Activated naive CD4-positive, alpha-beta T cell treated with anti-CD3 and anti-CD28 coated beads, Interleukin-2, amount 10 ng/mL, durations not matched to agents 7 days and 5 days (primary cell): ENCODE results near the gene UST.

ENCODE experiments used
- CTCF ChIA-PET: fragments of 350-600 bp; sonication (Branson Sonifier 250); formaldehyde crosslinking; loops from one replicate; lab custom pipeline; 2021; ENCODE audit warnings: antibody characterized with exemption; lab: Charles Lee
- DNase-seq: peaks from one replicate; pipeline ENCODE4 v3.0.0-alpha.2; 2020
- H3K27ac Mint-ChIP-seq: one replicate; pipeline ENCODE4 v1.8.0; 2021; ENCODE audit warnings: mild to moderate bottlenecking, moderate library complexity, mixed read lengths
- H3K27me3 Mint-ChIP-seq: one replicate; pipeline ENCODE4 v1.8.0; 2021; ENCODE audit warnings: mild to moderate bottlenecking, mixed read lengths
- H3K36me3 Mint-ChIP-seq: one replicate; pipeline ENCODE4 v1.8.0; 2021; ENCODE audit warnings: mixed read lengths
- H3K4me1 Mint-ChIP-seq: one replicate; pipeline ENCODE4 v1.8.0; 2021; ENCODE audit warnings: mixed read lengths
- H3K4me3 Mint-ChIP-seq: one replicate; pipeline ENCODE4 v1.8.0; 2021; ENCODE audit warnings: mild to moderate bottlenecking, moderate library complexity, mixed read lengths
- H3K9me3 Mint-ChIP-seq: one replicate; pipeline ENCODE4 v1.8.0; 2021; ENCODE audit warnings: mixed read lengths

UST gene

GRCh38 chr6:148932731-148933130, 185.9 kb downstream of the UST start:
- H3K27ac Mint-ChIP-seq, result no peak overlapping the region
- H3K36me3 Mint-ChIP-seq, result no peaks in the 10 kb centered on the region
- DNase-seq, result no peak
- no peaks in the 10 kb centered on the region for H3K9me3 Mint-ChIP-seq
- peaks cover 17% of the 10 kb centered on the region for H3K27me3 Mint-ChIP-seq
- no peak overlapping the region for H3K4me3 Mint-ChIP-seq
- CTCF ChIA-PET, result no interaction called here
- H3K4me1 Mint-ChIP-seq, result no peaks in the 10 kb centered on the region

GRCh38 chr6:148934539-148934938, 187.7 kb downstream of the UST start:
- Mint-ChIP-seq H3K4me1 (no peaks in the 10 kb centered on the region), H3K27me3 (peaks cover 9% of the 10 kb centered on the region), H3K4me3 (no peak overlapping the region), H3K9me3 (no peaks in the 10 kb centered on the region), H3K27ac (no peak overlapping the region), H3K36me3 (no peaks in the 10 kb centered on the region)
- no peak for DNase-seq
- CTCF ChIA-PET, result no interaction called here

DNA sequence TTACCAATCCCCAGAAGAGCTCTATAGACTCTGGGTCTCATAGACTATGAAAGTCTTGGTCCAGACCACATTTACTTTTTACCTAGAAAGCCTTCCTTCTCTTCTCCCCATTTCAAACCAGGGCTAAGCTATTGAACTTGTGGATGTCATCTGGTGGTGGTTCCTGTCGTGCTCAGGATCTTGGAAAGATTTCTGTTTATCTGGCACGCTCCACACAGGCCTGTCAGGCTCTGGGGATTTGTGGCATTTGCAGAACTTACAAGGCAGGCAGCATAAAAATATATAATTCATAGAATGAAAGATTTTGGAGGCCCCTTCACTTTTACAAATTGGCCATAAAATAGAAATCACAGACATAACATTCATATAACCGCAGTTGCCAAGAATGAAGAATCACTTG, 188.1 kb downstream of the UST start:
- no peak overlapping the region for H3K4me3 Mint-ChIP-seq
- DNase-seq, result no peak
- CTCF ChIA-PET, result no interaction called here
- no peaks in the 10 kb centered on the region for H3K36me3 Mint-ChIP-seq
- H3K4me1 Mint-ChIP-seq, result no peaks in the 10 kb centered on the region
- no peak overlapping the region for H3K27ac Mint-ChIP-seq
- no peaks in the 10 kb centered on the region for H3K9me3 Mint-ChIP-seq
- peaks cover 13% of the 10 kb centered on the region for H3K27me3 Mint-ChIP-seq

- no peaks in the 10 kb centered on the region for H3K9me3 Mint-ChIP-seq
- DNase-seq, result no peak
- no peak overlapping the region for H3K4me3 Mint-ChIP-seq
- no peaks in the 10 kb centered on the region for H3K4me1 Mint-ChIP-seq
- no peak overlapping the region for H3K27ac Mint-ChIP-seq
- CTCF ChIA-PET, result no interaction called here
- peaks cover 13% of the 10 kb centered on the region for H3K27me3 Mint-ChIP-seq
- H3K36me3 Mint-ChIP-seq, result no peaks in the 10 kb centered on the region
Measured at GRCh38 chr6:148935705-148936435, 189.0 kb downstream of the UST start.

- Mint-ChIP-seq H3K4me1 (no peaks in the 10 kb centered on the region), H3K27ac (no peak overlapping the region), H3K36me3 (no peaks in the 10 kb centered on the region), H3K4me3 (no peak overlapping the region), H3K27me3 (peaks cover 9% of the 10 kb centered on the region), H3K9me3 (no peaks in the 10 kb centered on the region)
- CTCF ChIA-PET, result no interaction called here
- DNase-seq, result no peak
Measured at GRCh38 chr6:148943451-148943850, 196.6 kb downstream of the UST start.

DNA sequence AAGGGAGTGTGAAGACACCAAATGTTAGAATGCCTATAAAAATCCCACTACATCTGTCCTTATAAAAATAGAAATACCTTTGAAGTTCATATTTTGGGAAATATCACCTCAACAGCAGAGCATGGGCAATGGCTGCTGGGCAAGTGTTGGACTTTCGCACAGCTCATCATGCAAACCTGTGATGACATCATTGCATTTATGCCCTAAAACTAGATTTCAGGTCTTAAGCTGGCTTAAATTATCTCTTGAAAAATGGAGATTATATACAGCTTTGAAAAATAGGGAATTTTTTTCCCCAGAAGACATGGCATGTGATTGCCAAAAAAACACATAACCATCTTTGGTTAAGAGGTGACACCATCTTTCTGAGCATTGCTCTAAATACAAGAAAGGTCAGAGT, 197.8 kb downstream of the UST start:
- H3K27me3 Mint-ChIP-seq, result peaks cover 8% of the 10 kb centered on the region
- H3K4me1 Mint-ChIP-seq, result no peaks in the 10 kb centered on the region
- H3K4me3 Mint-ChIP-seq, result no peak overlapping the region
- no peak for DNase-seq
- H3K9me3 Mint-ChIP-seq, result no peaks in the 10 kb centered on the region
- no peaks in the 10 kb centered on the region for H3K36me3 Mint-ChIP-seq
- CTCF ChIA-PET, result interaction anchor here (1.0 kb wide), 1 partner anchor 84 kb away, joined by 3 read pairs; no protein-coding TSS in a partner anchor
- no peak overlapping the region for H3K27ac Mint-ChIP-seq

GRCh38 chr6:148945301-148946021, 198.6 kb downstream of the UST start:
- H3K36me3 Mint-ChIP-seq, result no peaks in the 10 kb centered on the region
- CTCF ChIA-PET, result interaction anchor here (0.7 to 1.1 kb wide), 2 partner anchors 22 to 385 kb away, joined by 3 to 4 read pairs; no protein-coding TSS in a partner anchor
- H3K27ac Mint-ChIP-seq, result no peak overlapping the region
- DNase-seq, result no peak
- H3K4me3 Mint-ChIP-seq, result no peak overlapping the region
- peaks cover 11% of the 10 kb centered on the region for H3K27me3 Mint-ChIP-seq
- no peaks in the 10 kb centered on the region for H3K9me3 Mint-ChIP-seq
- H3K4me1 Mint-ChIP-seq, result no peaks in the 10 kb centered on the region

DNA sequence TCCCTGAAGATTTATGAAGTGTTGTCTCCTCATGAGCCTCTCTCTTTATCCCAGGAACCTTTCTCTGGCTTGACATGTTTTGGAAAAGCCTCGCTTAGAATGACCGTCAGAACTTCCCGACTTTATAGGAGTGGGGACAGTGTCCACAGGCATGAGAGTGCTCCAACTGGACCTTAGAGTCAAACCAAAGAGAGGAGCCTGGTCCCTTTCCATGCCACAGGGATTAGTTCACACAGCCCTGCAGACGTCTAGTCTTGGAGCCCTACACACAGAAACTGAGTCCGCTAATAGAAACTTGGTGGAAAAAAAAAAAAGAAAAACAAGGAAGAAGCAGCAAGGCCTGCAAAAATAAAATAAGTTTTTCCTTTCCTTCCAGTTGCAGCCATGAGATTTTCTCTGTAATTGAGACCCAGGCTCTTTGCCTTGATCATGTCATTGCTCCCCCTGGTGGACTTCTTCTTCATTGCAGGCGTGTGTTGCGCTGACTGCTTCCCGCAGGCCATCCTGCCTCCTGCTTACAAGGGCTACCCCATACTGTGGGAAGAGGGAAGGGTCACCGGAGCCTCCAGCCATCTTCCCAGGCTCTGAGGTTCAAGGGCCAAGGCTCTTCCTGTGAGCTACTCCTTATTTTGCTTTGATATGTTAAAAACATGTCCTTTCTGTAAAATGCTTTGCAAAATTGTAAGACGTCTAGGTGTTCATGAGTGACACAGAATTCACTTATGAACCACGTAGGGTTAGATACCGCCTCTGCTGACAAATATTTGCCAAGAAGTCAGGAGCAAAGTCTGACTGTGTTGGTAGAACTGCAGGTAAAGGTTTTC, 201.0 kb downstream of the UST start:
- Mint-ChIP-seq H3K4me1 (no peaks in the 10 kb centered on the region), H3K27ac (no peak overlapping the region), H3K9me3 (no peaks in the 10 kb centered on the region), H3K27me3 (peaks cover 19% of the 10 kb centered on the region), H3K36me3 (no peaks in the 10 kb centered on the region), H3K4me3 (no peak overlapping the region)
- peak; percentile 85 for DNase-seq
- CTCF ChIA-PET, result interaction anchor here (0.7 to 1.8 kb wide), 4 partner anchors 10 to 370 kb away, joined by 3 to 5 read pairs (median 4); partner anchors contain the start of gene UST

- Mint-ChIP-seq H3K27me3 (peaks cover 26% of the 10 kb centered on the region), H3K4me1 (no peaks in the 10 kb centered on the region), H3K27ac (no peak overlapping the region), H3K4me3 (no peak overlapping the region), H3K9me3 (no peaks in the 10 kb centered on the region), H3K36me3 (no peaks in the 10 kb centered on the region)
- no peak for DNase-seq
- CTCF ChIA-PET, result interaction anchor here (0.9 kb wide), 1 partner anchor 374 kb away, joined by 3 read pairs; no protein-coding TSS in a partner anchor
Measured at GRCh38 chr6:148951662-148952061, 204.8 kb downstream of the UST start.

GRCh38 chr6:148952147-148953035, 205.6 kb downstream of the UST start:
- H3K27me3 Mint-ChIP-seq, result peaks cover 28% of the 10 kb centered on the region
- H3K4me3 Mint-ChIP-seq, result no peak overlapping the region
- no peaks in the 10 kb centered on the region for H3K4me1 Mint-ChIP-seq
- CTCF ChIA-PET, result no interaction called here
- H3K27ac Mint-ChIP-seq, result no peak overlapping the region
- no peak for DNase-seq
- H3K36me3 Mint-ChIP-seq, result no peaks in the 10 kb centered on the region
- no peaks in the 10 kb centered on the region for H3K9me3 Mint-ChIP-seq

DNA sequence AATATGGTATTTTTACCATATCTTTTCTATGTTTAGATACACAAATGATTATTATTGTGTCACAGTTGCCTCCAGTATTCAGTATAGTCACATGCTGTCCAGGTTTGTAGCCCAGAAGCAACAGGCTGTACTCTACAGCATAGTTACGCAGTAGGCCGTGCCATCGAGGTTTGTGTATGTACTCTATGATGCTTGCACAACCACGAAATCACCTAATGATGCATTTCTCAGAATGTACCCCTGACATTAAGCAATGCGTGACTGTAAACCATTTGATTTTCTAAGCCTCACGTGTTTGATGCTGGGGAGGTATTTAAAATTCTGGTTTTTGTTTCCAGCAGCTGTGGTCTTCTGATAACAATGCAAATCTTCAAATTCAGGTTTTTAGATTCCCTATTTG, 207.6 kb downstream of the UST start:
- no peak overlapping the region for H3K27ac Mint-ChIP-seq
- CTCF ChIA-PET, result no interaction called here
- no peaks in the 10 kb centered on the region for H3K36me3 Mint-ChIP-seq
- no peak overlapping the region for H3K4me3 Mint-ChIP-seq
- H3K4me1 Mint-ChIP-seq, result no peaks in the 10 kb centered on the region
- H3K9me3 Mint-ChIP-seq, result no peaks in the 10 kb centered on the region
- no peak for DNase-seq
- peaks cover 23% of the 10 kb centered on the region for H3K27me3 Mint-ChIP-seq

GRCh38 chr6:148954934-148955333, 208.1 kb downstream of the UST start:
- no peaks in the 10 kb centered on the region for H3K36me3 Mint-ChIP-seq
- H3K4me3 Mint-ChIP-seq, result no peak overlapping the region
- CTCF ChIA-PET, result interaction anchor here (0.7 to 0.8 kb wide), 2 partner anchors 64 to 477 kb away, joined by 3 read pairs; no protein-coding TSS in a partner anchor
- H3K27me3 Mint-ChIP-seq, result peaks cover 20% of the 10 kb centered on the region
- DNase-seq, result no peak
- H3K27ac Mint-ChIP-seq, result no peak overlapping the region
- H3K4me1 Mint-ChIP-seq, result no peaks in the 10 kb centered on the region
- no peaks in the 10 kb centered on the region for H3K9me3 Mint-ChIP-seq

GRCh38 chr6:148955441-148955840, 208.6 kb downstream of the UST start:
- Mint-ChIP-seq H3K4me3 (no peak overlapping the region), H3K9me3 (no peaks in the 10 kb centered on the region), H3K27ac (no peak overlapping the region), H3K27me3 (peaks cover 22% of the 10 kb centered on the region), H3K36me3 (no peaks in the 10 kb centered on the region), H3K4me1 (no peaks in the 10 kb centered on the region)
- DNase-seq, result no peak
- CTCF ChIA-PET, result interaction anchor here (0.7 to 0.8 kb wide), 2 partner anchors 63 to 476 kb away, joined by 3 read pairs; no protein-coding TSS in a partner anchor
